Measurements from ENCODE around the gene SSNA1. TPM values are rescaled to one million over a fixed set of nuclear protein-coding genes. Genes with fewer than 3 reads are reported as not detected.

SSNA1 gene
- 100 to 1,000 TPM; 104 TPM for polyA plus RNA-seq

DNA sequence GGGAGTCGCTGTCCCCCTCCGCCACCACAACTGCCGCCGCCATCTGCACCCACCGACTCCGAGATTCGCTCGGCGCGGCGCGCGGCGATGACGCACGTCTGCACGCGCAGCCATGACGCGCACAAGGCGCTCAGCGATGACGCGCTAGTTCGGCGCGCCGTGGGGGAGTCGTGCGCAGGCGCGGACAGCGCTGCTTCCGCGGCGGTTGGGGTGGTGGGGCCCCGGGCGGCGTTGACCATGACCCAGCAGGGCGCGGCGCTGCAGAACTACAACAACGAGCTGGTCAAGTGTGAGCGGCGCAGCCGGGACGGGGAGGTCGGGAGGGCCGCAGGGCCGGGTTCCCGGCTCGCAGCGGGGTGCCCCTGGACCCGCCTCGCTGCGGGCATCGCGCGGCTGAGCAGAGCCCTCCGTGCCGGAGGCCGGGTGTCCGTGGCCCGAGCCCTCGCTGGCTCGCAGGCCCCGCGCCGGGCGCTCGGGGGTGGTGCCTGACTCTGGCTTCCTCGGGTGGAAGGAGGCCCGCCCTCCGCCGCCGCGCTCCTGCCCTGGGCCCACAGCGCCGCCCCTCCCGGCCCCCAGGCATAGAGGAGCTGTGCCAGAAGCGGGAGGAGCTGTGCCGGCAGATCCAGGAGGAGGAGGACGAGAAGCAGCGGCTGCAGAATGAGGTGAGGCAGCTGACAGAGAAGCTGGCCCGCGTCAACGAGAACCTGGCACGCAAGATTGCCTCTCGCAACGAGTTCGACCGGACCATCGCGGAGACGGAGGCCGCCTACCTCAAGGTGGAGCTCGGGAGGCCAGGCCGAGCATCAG is at the start of gene SSNA1, which contains the start of gene ANAPC2:
Gene SSNA1 (plus strand): TSS at position 187 of the 807 bp plus-strand sequence. CDS start 51 bp downstream, at position 238.
Gene ANAPC2 (minus strand): TSS at position 71 of the 807 bp plus-strand sequence. CDS start 28 bp downstream, at position 43.
- H3K4me3 ChIP-seq (ENCODE audit: low read depth in 1 of 2, low read length in 2 of 2): peak within 1 kb of the TSS; percentile 90 to 95
- peaks cover 20 to 38% of the 10 kb centered on the region in 2 donors for H3K4me1 ChIP-seq (ENCODE audit: control insufficient read depth in 2 of 2, insufficient read depth in 2 of 2, low read length in 1 of 2)
- no peaks in the 10 kb centered on the region for H3K27me3 ChIP-seq (ENCODE audit: control insufficient read depth in 1 of 2, insufficient read depth in 2 of 2, low read length in 2 of 2)
- peaks cover 8 to 56% of the 10 kb centered on the region in 2 donors for H3K36me3 ChIP-seq (ENCODE audit: control insufficient read depth in 2 of 2, insufficient read depth in 2 of 2, low read length in 1 of 2)
- WGBS, 2 donors: 0% methylated on average over 85 to 98 of the region's 98 CpGs
- peak within 1 kb of the TSS; percentile 99 for H3K27ac ChIP-seq (ENCODE audit: low read depth in 2 of 2, low read length in 1 of 2)
- no peaks in the 10 kb centered on the region for H3K9me3 ChIP-seq (ENCODE audit: control insufficient read depth in 2 of 2, insufficient read depth in 1 of 2, low read depth in 1 of 2, low read length in 1 of 2)

DNA sequence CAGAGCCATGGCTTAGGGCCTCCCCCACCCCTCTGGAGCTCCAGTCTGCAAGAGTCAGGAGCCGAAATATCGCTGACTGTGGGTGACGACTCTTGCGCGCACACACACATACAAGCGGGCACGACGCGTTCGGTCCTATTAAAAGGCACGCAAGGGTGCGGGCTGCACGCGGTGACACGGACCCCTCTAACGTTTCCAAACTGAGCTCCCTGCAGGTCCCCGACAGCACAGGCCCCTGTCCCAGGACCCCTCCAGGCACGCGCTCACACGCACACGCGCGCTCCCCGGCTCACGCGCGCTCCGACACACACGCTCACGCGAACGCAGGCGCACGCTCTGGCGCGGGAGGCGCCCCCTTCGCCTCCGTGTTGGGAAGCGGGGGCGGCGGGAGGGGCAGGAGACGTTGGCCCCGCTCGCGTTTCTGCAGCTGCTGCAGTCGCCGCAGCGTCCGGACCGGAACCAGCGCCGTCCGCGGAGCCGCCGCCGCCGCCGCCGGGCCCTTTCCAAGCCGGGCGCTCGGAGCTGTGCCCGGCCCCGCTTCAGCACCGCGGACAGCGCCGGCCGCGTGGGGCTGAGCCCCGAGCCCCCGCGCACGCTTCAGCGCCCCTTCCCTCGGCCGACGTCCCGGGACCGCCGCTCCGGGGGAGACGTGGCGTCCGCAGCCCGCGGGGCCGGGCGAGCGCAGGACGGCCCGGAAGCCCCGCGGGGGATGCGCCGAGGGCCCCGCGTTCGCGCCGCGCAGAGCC is 49.6 kb upstream of the SSNA1 start, which contains the start of gene GRIN1:
Gene GRIN1 (plus strand): TSS at position 433 of the 746 bp plus-strand sequence. CDS start 333 bp downstream, outside the sequence.
- Histone ChIP-seq H3K27ac (ENCODE audit: low read depth in 2 of 2, low read length in 1 of 2) (no peak within 1 kb of the TSS), H3K9me3 (ENCODE audit: control insufficient read depth in 2 of 2, insufficient read depth in 1 of 2, low read depth in 1 of 2, low read length in 1 of 2) (peaks cover 0 to 7% of the 10 kb centered on the region in 2 donors), H3K27me3 (ENCODE audit: control insufficient read depth in 1 of 2, insufficient read depth in 2 of 2, low read length in 2 of 2) (peaks cover 0 to 29% of the 10 kb centered on the region in 2 donors), H3K4me3 (ENCODE audit: low read depth in 1 of 2, low read length in 2 of 2) (peak within 1 kb of the TSS in 1 of 2 donors; percentile 1), H3K36me3 (ENCODE audit: control insufficient read depth in 2 of 2, insufficient read depth in 2 of 2, low read length in 1 of 2) (no peaks in the 10 kb centered on the region), H3K4me1 (ENCODE audit: control insufficient read depth in 2 of 2, insufficient read depth in 2 of 2, low read length in 1 of 2) (peaks cover 9 to 10% of the 10 kb centered on the region in 2 donors)
- WGBS, 2 donors: 4 to 9% methylated on average over 66 to 104 of the region's 104 CpGs

DNA sequence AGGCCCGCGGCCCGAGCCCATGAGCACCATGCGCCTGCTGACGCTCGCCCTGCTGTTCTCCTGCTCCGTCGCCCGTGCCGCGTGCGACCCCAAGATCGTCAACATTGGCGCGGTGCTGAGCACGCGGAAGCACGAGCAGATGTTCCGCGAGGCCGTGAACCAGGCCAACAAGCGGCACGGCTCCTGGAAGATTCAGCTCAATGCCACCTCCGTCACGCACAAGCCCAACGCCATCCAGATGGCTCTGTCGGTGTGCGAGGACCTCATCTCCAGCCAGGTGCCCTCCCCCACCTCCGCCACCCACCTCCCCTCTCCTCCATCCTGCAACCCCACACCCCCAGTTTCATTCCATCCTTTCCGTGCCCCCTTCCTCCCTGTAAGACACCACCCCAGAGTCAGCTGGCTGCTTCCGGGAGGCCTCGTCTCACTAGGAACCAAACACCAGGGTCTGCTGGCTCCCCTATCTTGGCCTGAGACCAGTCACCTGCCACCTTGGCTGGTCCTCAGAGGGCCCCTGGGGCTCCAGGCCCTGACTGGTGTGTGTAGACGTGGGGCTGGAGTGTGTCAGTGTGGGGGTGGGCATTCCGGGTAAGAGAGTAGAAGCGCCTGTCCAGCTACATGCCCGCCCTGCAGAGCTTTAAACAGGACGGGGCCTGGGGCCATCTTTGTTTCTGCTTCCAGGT is 48.9 kb upstream of the SSNA1 start:
- H3K27me3 ChIP-seq (ENCODE audit: control insufficient read depth in 1 of 2, insufficient read depth in 2 of 2, low read length in 2 of 2): peaks cover 0 to 29% of the 10 kb centered on the region in 2 donors
- H3K4me3 ChIP-seq (ENCODE audit: low read depth in 1 of 2, low read length in 2 of 2): no peak overlapping the region
- 32 to 34% methylated on average over 35 to 37 of the region's 37 CpGs for WGBS, 2 donors

DNA sequence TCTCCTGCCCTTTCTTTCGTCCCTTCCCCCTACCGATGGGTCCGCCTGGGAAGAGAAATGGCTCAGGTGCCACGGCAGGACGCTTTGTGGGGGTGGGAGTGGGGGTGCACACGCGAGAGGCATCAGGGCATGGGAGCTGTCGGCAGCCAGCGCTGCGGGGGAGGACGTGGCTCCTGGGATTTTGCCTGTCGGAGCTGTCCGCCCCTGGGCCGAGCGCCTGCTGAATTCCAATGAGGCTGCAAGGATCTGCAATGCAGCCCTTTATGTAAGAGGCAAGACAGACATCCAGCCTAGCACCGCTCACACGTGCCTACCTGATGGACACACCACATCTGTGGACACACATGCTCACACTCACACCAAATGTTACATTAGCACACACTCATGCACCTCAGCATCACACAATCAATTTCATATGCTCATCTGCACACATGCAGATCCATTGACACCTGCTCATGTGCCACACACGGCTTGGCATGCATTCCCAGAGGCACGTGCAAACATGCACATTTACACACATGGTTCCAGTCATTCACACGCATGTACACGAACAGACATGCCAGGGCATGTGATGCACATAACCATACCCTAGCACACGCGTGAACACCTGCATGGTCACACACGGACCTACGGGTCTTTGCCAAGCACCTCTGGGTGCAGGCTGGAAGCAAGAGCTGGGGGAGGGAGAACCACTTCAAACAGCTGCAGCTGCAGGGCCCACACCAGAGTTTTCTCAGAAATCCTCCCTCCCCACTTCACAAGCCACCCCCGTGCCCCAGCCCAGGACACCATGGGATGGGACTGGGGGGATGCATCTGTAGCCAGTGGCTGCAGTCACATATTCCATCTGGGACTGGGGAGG is 48.1 kb upstream of the SSNA1 start:
- Histone ChIP-seq H3K27ac (ENCODE audit: low read depth in 2 of 2, low read length in 1 of 2) (no peak overlapping the region), H3K4me1 (ENCODE audit: control insufficient read depth in 2 of 2, insufficient read depth in 2 of 2, low read length in 1 of 2) (peaks cover 9 to 10% of the 10 kb centered on the region in 2 donors), H3K27me3 (ENCODE audit: control insufficient read depth in 1 of 2, insufficient read depth in 2 of 2, low read length in 2 of 2) (peaks cover 0 to 29% of the 10 kb centered on the region in 2 donors), H3K9me3 (ENCODE audit: control insufficient read depth in 2 of 2, insufficient read depth in 1 of 2, low read depth in 1 of 2, low read length in 1 of 2) (peaks cover 0 to 7% of the 10 kb centered on the region in 2 donors), H3K4me3 (ENCODE audit: low read depth in 1 of 2, low read length in 2 of 2) (no peak overlapping the region), H3K36me3 (ENCODE audit: control insufficient read depth in 2 of 2, insufficient read depth in 2 of 2, low read length in 1 of 2) (no peaks in the 10 kb centered on the region)
- 54 to 59% methylated on average over 26 of the region's 26 CpGs for WGBS, 2 donors

More for the DNA sequence above, 48.9 kb upstream of the SSNA1 start:
- Histone ChIP-seq H3K36me3 (ENCODE audit: control insufficient read depth in 2 of 2, insufficient read depth in 2 of 2, low read length in 1 of 2) (no peaks in the 10 kb centered on the region), H3K27ac (ENCODE audit: low read depth in 2 of 2, low read length in 1 of 2) (no peak overlapping the region), H3K9me3 (ENCODE audit: control insufficient read depth in 2 of 2, insufficient read depth in 1 of 2, low read depth in 1 of 2, low read length in 1 of 2) (peaks cover 0 to 7% of the 10 kb centered on the region in 2 donors), H3K4me1 (ENCODE audit: control insufficient read depth in 2 of 2, insufficient read depth in 2 of 2, low read length in 1 of 2) (peaks cover 9 to 10% of the 10 kb centered on the region in 2 donors)

GRCh38 chr9:137141050-137141810 is 47.2 kb upstream of the SSNA1 start:
- peaks cover 0 to 6% of the 10 kb centered on the region in 2 donors for H3K9me3 ChIP-seq (ENCODE audit: control insufficient read depth in 2 of 2, insufficient read depth in 1 of 2, low read depth in 1 of 2, low read length in 1 of 2)
- H3K27me3 ChIP-seq (ENCODE audit: control insufficient read depth in 1 of 2, insufficient read depth in 2 of 2, low read length in 2 of 2): peaks cover 0 to 28% of the 10 kb centered on the region in 2 donors
- 68 to 69% methylated on average over 17 of the region's 17 CpGs for WGBS, 2 donors
- no peaks in the 10 kb centered on the region for H3K36me3 ChIP-seq (ENCODE audit: control insufficient read depth in 2 of 2, insufficient read depth in 2 of 2, low read length in 1 of 2)
- no peak overlapping the region for H3K27ac ChIP-seq (ENCODE audit: low read depth in 2 of 2, low read length in 1 of 2)
- peaks cover 7 to 9% of the 10 kb centered on the region in 2 donors for H3K4me1 ChIP-seq (ENCODE audit: control insufficient read depth in 2 of 2, insufficient read depth in 2 of 2, low read length in 1 of 2)
- H3K4me3 ChIP-seq (ENCODE audit: low read depth in 1 of 2, low read length in 2 of 2): no peak overlapping the region

- no peaks in the 10 kb centered on the region for H3K36me3 ChIP-seq (ENCODE audit: control insufficient read depth in 2 of 2, insufficient read depth in 2 of 2, low read length in 1 of 2)
- no peak overlapping the region for H3K27ac ChIP-seq (ENCODE audit: low read depth in 2 of 2, low read length in 1 of 2)
- WGBS, 2 donors: 70 to 75% methylated on average over 23 to 24 of the region's 24 CpGs
- peaks cover 0 to 7% of the 10 kb centered on the region in 2 donors for H3K9me3 ChIP-seq (ENCODE audit: control insufficient read depth in 2 of 2, insufficient read depth in 1 of 2, low read depth in 1 of 2, low read length in 1 of 2)
- peaks cover 4 to 5% of the 10 kb centered on the region in 2 donors for H3K4me1 ChIP-seq (ENCODE audit: control insufficient read depth in 2 of 2, insufficient read depth in 2 of 2, low read length in 1 of 2)
- no peak overlapping the region for H3K4me3 ChIP-seq (ENCODE audit: low read depth in 1 of 2, low read length in 2 of 2)
- peaks cover 0 to 20% of the 10 kb centered on the region in 2 donors for H3K27me3 ChIP-seq (ENCODE audit: control insufficient read depth in 1 of 2, insufficient read depth in 2 of 2, low read length in 2 of 2)
These were observed 46.2 kb upstream of the SSNA1 start for GRCh38 chr9:137141976-137142936.

DNA sequence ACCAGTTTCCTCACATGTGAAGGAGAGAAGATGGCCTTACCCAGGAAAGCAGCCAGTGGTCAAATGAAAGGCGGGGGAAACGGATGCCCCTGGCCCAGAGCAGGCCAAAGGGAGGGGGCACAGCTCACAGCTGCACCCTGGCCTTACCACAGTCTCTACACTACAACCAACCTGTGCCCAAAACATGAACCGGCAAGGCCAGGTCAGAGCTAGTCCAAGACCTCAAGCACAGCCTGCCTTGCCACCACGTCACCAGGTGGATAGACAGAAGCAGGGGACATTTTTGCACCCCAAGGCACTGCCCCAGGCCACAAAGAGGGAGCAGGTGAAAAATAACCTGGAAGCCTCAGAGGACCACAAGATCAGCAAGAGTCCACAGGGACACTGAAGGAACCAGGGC is 45.0 kb upstream of the SSNA1 start:
- WGBS, 2 donors: 47 to 50% methylated on average over 4 of the region's 4 CpGs

More for the DNA sequence above, 45.0 kb upstream of the SSNA1 start:
- peaks cover 0 to 14% of the 10 kb centered on the region in 2 donors for H3K27me3 ChIP-seq (ENCODE audit: control insufficient read depth in 1 of 2, insufficient read depth in 2 of 2, low read length in 2 of 2)
- peaks cover 0 to 7% of the 10 kb centered on the region in 2 donors for H3K9me3 ChIP-seq (ENCODE audit: control insufficient read depth in 2 of 2, insufficient read depth in 1 of 2, low read depth in 1 of 2, low read length in 1 of 2)
- H3K27ac ChIP-seq (ENCODE audit: low read depth in 2 of 2, low read length in 1 of 2): no peak overlapping the region
- no peaks in the 10 kb centered on the region for H3K36me3 ChIP-seq (ENCODE audit: control insufficient read depth in 2 of 2, insufficient read depth in 2 of 2, low read length in 1 of 2)
- H3K4me1 ChIP-seq (ENCODE audit: control insufficient read depth in 2 of 2, insufficient read depth in 2 of 2, low read length in 1 of 2): peaks cover 4 to 7% of the 10 kb centered on the region in 2 donors
- no peak overlapping the region for H3K4me3 ChIP-seq (ENCODE audit: low read depth in 1 of 2, low read length in 2 of 2)

All from esophagus (tissue), 2 donors.